HUDEP-2 (cell line): ENCODE data around the gene NGB.
"Not testable (repeated sequence)": the region's sequence is repeated elsewhere in the genome, so short reads cannot be mapped to it uniquely, and the experiment has no call there.

Experiments
- DNase-seq, 76 experiments: peaks; one replicate each; lab custom pipeline; 2025; ENCODE audit not compliant: unreplicated experiment in 76 of 76; lab: John Stamatoyannopoulos, UW

NGB gene

GRCh38 chr14:77296906-77297305, 25.9 kb upstream of the NGB start:
- no peak for DNase-seq

GRCh38 chr14:77296155-77296554, 25.1 kb upstream of the NGB start:
- DNase-seq: no peak

DNA sequence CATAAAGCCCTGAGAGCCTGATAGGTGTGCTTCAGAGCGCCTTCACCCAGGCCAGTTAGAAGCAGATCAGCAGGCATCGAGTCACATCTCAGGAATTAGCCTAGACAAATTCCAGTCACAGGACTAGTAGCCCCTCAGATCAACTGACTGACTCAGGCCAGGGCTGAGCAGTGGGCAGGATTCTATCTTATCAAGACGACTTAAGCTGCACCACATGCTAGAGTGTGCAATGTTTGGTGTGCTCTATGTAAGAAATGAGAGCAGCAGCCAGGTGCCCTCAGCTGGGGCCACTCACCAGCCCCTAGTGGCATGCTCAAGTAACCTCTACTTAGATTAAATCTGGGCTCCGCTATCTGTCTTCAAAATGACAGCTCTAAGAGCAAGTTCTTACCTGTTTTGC, 19.7 kb upstream of the NGB start:
- DNase-seq: no peak

GRCh38 chr14:77286576-77286975, 15.6 kb upstream of the NGB start:
- DNase-seq: no peak

- DNase-seq: no peak
Observed at GRCh38 chr14:77284466-77284865, 13.5 kb upstream of the NGB start.

- no peak for DNase-seq
Observed at GRCh38 chr14:77284066-77284465, 13.1 kb upstream of the NGB start.

- no peak for DNase-seq
Observed at GRCh38 chr14:77281852-77282410, 10.9 kb upstream of the NGB start.

DNA sequence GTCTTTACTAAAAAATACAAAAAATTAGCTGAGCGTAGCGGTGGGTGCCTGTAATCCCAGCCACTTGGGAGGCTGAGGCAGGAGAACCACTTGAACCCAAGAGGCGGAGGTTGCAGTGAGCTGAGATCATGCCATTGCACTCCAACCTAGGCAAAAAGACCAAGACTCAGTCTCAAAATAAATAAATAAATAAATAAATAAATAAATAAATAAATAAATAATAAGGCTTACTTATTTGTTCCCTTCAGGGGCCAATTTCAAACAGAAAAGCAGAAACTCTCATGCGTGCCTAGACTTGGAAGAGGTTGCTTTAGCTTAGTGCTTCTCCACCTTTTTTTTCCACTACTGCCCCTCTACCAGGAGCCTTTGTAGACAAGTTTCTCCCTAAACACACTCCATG, 9.9 kb upstream of the NGB start:
- not testable (repeated sequence) for DNase-seq

GRCh38 chr14:77279719-77280118, 8.7 kb upstream of the NGB start:
- no peak for DNase-seq

- peak in 1 of 76 experiments; percentile 10 for DNase-seq
Observed at GRCh38 chr14:77278461-77279230, 7.6 kb upstream of the NGB start.

- DNase-seq: no peak
Observed at GRCh38 chr14:77276959-77277358, 6.0 kb upstream of the NGB start.

DNA sequence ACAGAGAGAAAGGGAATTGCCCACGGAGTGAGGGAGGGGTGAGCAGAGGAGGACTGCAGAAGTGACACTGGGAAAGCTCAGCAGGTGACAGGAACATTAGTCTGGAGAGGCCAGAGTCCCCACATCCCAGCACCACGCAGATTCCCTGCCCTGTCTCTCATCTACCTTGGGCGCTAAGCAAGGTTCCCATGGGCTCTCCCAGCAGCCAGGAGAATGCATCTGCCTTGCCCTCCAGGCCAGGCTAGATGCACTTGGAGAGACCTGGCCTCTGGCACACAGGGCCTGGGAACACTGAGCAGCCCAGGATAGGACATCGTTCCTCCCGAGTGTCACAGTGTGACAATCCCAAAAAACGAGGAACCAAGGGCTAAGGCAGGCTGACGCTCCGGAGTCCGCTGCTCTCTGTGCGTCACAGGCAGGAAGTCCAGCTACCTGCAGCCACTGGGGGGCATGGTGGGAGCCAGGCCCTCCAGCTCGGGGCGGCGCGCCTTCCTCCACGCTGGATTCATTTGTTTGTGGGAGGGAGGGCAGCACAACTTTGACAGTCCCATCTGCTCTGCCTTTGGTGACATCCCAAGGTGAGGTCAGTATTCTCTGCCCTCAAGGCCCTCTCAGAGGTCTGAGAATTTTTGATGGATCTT, 5.4 kb upstream of the NGB start:
- DNase-seq: no peak

DNA sequence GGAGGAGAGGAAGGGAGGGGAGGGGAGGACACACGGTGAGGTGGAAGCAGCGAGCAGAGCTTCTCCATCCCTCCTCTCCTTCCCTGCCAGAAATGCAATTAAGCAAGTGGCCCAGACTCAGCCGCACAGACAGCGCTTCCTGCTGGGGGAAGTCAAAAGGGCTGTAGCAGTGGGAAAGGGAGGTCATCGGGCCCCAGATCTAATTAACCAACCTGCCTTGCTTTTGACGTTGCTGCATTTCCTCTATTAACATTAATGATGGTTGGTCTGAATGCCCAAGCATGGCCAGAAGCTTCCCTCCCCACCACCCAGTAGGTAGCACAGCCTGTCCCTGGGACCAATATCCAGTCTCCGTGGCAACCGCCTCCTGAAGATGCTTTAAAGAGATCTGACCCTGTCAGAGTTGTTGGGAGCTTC, 4.6 kb upstream of the NGB start:
- DNase-seq: no peak

- no peak for DNase-seq
Observed at GRCh38 chr14:77275041-77275580, 4.1 kb upstream of the NGB start.

DNA sequence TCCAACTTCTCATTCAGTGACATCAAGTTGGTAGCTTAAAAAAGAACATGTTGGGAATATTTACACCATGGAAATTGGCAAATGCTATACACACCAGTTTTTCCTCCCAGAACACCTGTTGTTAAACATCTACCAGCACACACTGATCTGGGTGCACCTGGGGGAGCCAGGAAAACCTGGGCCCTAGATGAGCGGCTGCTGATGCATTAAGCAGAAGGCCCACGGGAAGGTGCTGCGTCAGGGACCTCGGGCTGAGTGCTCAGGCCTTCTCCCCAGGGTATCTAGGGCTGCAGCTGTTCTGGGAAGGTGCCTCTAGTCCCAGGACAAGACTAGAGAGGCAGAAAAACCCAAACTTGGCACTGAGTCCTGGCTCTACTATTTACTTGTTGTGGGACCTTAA, 2.8 kb upstream of the NGB start:
- DNase-seq: no peak

GRCh38 chr14:77272261-77272660, 1.3 kb upstream of the NGB start:
- DNase-seq: no peak

- no peak for DNase-seq
Observed at GRCh38 chr14:77270361-77271112, 469 bp downstream of the NGB start.

GRCh38 chr14:77268989-77269600, 1.9 kb downstream of the NGB start:
- no peak for DNase-seq

- DNase-seq: no peak
Observed at GRCh38 chr14:77267937-77268699, 2.9 kb downstream of the NGB start.

GRCh38 chr14:77266336-77266735, 4.7 kb downstream of the NGB start:
- no peak for DNase-seq
